ENCODE data around the gene CCDC171.

The CCDC171 gene

GRCh38 chr9:15755660-15756059 is 202.8 kb downstream of the CCDC171 start:
- TF ChIP-seq MAX (IDR thresholded peaks at IDR 0.05) (no peak), TEAD4 (IDR thresholded peaks at IDR 0.05) (no peak), REST (IDR thresholded peaks at IDR 0.05; ENCODE audit: low read depth) (no peak), RAD21 (IDR thresholded peaks at IDR 0.05; ENCODE audit: low read depth) (no peak), TCF12 (IDR thresholded peaks at IDR 0.05; ENCODE audit: low read depth) (no peak), EGR1 (IDR thresholded peaks at IDR 0.05) (no peak), USF1 (IDR thresholded peaks at IDR 0.05) (no peak), YY1 (IDR thresholded peaks at IDR 0.05; ENCODE audit: low read depth) (no peak), FOXM1 (IDR thresholded peaks at IDR 0.05; ENCODE audit: borderline replicate concordance, low read depth) (no peak), TAF1 (IDR thresholded peaks at IDR 0.05; ENCODE audit: low read depth) (no peak), EP300 (IDR thresholded peaks at IDR 0.05; ENCODE audit: borderline replicate concordance) (no peak), CREB1 (IDR thresholded peaks at IDR 0.05; ENCODE audit: low read depth) (no peak), CEBPB (IDR thresholded peaks at IDR 0.05) (no peak), NFIC (IDR thresholded peaks at IDR 0.05) (no peak), ZBTB7A (IDR thresholded peaks at IDR 0.05; ENCODE audit: low read depth) (no peak)

- no peak for TF ChIP-seq TCF12 (IDR thresholded peaks at IDR 0.05; ENCODE audit: low read depth)
- no peak for TF ChIP-seq EP300 (IDR thresholded peaks at IDR 0.05; ENCODE audit: borderline replicate concordance)
- no peak for TF ChIP-seq USF1 (IDR thresholded peaks at IDR 0.05)
- no peak for TF ChIP-seq EGR1 (IDR thresholded peaks at IDR 0.05)
- TF ChIP-seq FOXM1 (IDR thresholded peaks at IDR 0.05; ENCODE audit: borderline replicate concordance, low read depth), result no peak
- TF ChIP-seq REST (IDR thresholded peaks at IDR 0.05; ENCODE audit: low read depth), result no peak
Observed at GRCh38 chr9:15761551-15761950, 208.7 kb downstream of the CCDC171 start.

GRCh38 chr9:15763371-15763770 is 210.5 kb downstream of the CCDC171 start:
- TF ChIP-seq EGR1 (IDR thresholded peaks at IDR 0.05) (no peak), FOXM1 (IDR thresholded peaks at IDR 0.05; ENCODE audit: borderline replicate concordance, low read depth) (no peak), CEBPB (IDR thresholded peaks at IDR 0.05) (no peak), TCF12 (IDR thresholded peaks at IDR 0.05; ENCODE audit: low read depth) (no peak), TAF1 (IDR thresholded peaks at IDR 0.05; ENCODE audit: low read depth) (no peak), CREB1 (IDR thresholded peaks at IDR 0.05; ENCODE audit: low read depth) (no peak), NFIC (IDR thresholded peaks at IDR 0.05) (no peak), USF1 (IDR thresholded peaks at IDR 0.05) (no peak), RAD21 (IDR thresholded peaks at IDR 0.05; ENCODE audit: low read depth) (no peak), EP300 (IDR thresholded peaks at IDR 0.05; ENCODE audit: borderline replicate concordance) (no peak), REST (IDR thresholded peaks at IDR 0.05; ENCODE audit: low read depth) (no peak), MAX (IDR thresholded peaks at IDR 0.05) (no peak), YY1 (IDR thresholded peaks at IDR 0.05; ENCODE audit: low read depth) (no peak), TEAD4 (IDR thresholded peaks at IDR 0.05) (no peak), ZBTB7A (IDR thresholded peaks at IDR 0.05; ENCODE audit: low read depth) (no peak)

GRCh38 chr9:15764131-15764530 is 211.3 kb downstream of the CCDC171 start:
- TF ChIP-seq EP300 (IDR thresholded peaks at IDR 0.05; ENCODE audit: borderline replicate concordance) (no peak), ZBTB7A (IDR thresholded peaks at IDR 0.05; ENCODE audit: low read depth) (no peak), RAD21 (IDR thresholded peaks at IDR 0.05; ENCODE audit: low read depth) (no peak), REST (IDR thresholded peaks at IDR 0.05; ENCODE audit: low read depth) (no peak), TAF1 (IDR thresholded peaks at IDR 0.05; ENCODE audit: low read depth) (no peak), NFIC (IDR thresholded peaks at IDR 0.05) (no peak), EGR1 (IDR thresholded peaks at IDR 0.05) (no peak), USF1 (IDR thresholded peaks at IDR 0.05) (no peak), CEBPB (IDR thresholded peaks at IDR 0.05) (no peak), FOXM1 (IDR thresholded peaks at IDR 0.05; ENCODE audit: borderline replicate concordance, low read depth) (no peak), TCF12 (IDR thresholded peaks at IDR 0.05; ENCODE audit: low read depth) (no peak), TEAD4 (IDR thresholded peaks at IDR 0.05) (no peak)
